MV-4-11 (cell line): ENCODE data around the gene ADAM8.
"Not testable (repeated sequence)": the region's sequence is repeated elsewhere in the genome, so short reads cannot be mapped to it uniquely, and the experiment has no call there.

Experiments
- DNase-seq: peaks from one replicate; lab custom pipeline; 2025; lab: John Stamatoyannopoulos, UW

Gene ADAM8

DNA sequence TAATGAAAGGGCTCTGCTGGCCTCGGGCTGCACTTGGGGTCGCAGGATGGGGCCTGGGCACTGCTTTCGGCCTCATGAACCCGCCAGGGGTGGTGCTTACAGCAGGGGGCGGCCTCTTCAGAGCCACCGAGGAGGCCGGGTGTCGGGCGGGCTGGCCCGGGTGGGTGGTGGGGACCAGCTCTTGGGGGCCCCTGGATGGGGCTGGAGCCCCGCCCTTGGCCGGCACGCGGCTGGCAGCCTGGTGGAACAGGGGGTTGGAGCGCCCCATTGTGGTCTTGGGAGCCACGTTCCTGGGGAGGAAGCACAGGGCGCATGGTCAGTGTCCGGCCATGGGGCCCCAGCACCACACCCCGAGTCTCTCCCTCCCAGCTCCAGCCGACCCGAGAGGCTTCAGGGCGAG lies 8.8 kb downstream of the ADAM8 start:
- DNase-seq = no peak

DNA sequence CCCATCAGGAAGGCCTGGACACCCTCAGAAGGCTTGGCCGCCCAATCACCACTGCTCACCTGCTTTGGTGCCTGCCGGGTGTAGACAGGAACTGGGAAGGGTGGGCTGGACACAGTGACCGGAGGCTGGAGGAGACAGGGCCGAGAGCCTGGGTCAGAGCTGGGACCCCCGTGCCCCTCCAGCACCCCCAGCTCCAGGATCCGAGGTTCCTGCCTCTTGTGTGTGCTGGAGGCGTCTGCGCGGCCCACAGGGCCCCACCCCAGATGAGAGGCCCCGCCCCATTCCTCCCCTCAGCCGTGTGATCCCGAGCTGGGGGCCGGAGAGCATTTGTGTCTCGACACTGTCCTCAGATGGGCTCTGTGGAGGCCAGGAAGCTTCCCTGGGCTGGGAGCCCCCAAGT lies 9.4 kb downstream of the ADAM8 start:
- DNase-seq = no peak

DNA sequence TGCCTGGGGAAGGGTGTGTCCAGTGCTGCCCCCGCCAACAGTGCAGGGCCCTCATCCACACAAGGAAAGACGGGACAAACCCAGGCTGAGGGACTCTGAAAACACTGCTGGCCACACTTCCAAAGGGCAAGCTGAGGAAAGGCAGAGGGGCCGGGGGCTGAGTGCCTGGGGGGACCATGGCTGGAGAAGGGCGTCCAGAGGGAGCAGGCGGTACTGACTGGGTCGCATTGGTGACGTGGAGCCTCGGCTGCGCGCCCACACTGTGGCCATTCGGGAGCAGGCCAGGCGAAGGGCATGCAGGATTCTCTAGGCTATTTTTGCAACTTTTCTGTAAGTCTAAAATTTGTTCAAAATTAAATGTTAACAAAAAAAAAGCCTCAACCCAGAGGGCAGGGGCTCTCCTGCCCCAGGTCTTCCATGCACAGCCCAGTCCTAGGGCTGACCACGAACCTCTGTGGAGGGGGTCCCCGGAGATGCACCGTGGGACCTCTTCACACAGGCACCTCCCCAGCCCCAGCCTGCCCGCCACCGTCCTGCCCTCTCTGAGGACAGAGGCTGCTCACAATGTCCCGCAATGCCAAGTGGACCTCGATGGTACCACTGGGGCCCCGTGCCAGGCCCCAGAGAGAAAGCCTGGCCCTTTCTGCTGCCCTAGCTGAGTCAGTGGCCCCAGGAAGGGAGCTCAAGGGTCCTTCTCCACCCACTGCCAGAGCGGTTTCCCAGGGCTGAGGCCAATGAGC lies 10.4 kb downstream of the ADAM8 start:
- DNase-seq = no peak

DNA sequence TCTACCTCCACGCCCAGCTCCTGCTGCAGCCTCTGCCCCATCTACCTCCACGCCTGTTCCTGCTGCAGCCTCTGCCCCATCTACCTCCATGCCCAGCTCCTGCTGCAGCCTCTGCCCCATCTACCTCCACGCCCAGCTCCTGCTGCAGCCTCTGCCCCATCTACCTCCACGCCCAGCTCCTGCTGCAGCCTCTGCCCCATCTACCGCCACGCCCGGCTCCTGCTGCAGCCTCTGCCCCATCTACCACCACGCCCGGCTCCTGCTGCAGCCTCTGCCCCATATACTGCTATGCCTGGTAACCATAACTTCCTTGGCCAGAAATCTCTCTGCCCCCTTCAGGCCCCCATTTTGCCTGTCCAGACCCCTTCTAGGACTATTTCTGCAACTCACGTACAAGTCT lies 11.6 kb downstream of the ADAM8 start:
- not testable (repeated sequence) for DNase-seq

DNA sequence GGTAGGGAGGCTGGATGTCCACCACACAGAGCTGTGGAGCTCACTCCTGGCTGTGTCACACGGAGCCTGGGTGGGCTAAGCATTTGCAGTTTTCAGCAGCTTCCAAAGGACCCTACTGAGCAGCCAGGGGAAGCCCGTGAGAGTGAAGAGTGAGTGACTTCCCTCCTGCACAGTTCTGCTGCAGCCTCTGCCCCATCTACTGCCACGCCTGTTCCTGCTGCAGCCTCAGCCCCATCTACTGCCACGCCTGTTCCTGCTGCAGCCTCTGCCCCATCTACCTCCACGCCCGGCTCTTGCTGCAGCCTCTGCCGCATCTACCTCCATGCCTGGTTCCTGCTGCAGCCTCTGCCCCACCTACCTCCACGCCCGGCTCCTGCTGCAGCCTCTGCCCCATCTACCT lies 12.2 kb downstream of the ADAM8 start:
- peak; percentile 42 for DNase-seq

DNA sequence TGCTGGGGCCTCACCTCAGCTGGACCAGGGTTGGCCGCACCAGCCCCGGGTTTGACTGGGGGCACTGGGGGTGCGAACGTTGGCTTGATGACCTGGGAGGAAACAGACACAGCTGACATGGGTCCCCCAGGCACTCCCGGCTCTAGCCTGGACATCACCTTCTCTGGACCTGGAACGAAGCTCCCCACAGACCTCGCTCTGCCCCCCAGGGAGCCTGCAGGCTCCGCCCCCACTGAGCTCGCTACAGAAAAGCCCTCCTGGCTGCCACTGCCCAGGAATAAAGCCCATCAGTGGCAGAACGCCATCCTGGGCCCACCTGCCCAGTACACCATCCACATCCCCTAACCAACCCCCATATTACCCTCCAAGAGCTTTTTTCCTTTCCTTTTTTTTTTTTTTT lies 13.0 kb downstream of the ADAM8 start:
- DNase-seq = no peak

DNA sequence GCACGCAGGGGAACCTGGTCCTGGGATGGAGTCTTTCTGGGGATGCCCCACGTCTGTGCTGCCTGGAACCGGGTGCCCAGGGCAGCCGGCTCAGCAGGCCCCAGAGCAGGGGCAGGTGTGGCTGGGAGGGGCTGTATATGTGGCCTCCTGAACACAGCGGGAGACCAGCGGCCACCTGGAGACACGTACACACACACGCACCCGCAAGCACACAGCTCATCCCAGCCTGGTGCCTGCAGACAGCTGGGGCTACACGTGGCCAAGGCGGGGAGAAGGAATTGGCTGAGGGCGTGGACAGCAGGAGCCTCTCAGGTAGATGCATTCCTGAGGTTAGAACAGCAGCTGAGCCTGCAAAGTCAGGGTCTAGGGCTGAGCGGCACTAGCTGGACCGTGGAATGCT lies 14.0 kb downstream of the ADAM8 start:
- DNase-seq = no peak

DNA sequence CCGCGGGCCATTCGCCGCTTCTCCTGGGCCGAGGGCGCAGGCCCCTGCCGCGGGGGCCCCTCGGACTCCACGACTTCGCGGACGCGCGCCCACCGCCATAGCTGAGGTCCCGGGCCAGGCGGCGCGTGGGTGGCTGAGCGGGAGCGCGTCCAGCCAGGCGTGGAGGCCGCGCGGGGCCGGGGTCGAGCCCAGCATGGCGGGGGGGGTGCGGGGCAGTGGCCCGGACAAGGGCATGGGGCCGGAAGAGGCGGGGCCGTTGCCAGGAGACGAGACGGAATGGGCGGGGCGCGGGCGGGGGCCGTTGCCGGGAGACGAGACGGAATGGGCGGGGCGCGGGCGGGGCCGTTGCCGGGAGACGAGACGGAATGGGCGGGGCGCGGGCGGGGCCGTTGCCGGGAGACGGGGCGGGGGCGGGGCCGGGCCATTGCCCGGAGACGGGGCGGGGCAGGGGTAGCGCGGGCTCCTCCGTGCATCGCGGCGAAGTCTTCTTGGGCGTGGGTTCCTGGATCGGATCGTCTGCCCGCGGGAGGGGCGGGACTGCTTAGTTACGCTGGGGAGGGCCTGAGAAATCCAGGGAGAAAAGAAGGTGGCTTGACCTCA lies 14.8 kb downstream of the ADAM8 start:
- peak; percentile 42 for DNase-seq

DNA sequence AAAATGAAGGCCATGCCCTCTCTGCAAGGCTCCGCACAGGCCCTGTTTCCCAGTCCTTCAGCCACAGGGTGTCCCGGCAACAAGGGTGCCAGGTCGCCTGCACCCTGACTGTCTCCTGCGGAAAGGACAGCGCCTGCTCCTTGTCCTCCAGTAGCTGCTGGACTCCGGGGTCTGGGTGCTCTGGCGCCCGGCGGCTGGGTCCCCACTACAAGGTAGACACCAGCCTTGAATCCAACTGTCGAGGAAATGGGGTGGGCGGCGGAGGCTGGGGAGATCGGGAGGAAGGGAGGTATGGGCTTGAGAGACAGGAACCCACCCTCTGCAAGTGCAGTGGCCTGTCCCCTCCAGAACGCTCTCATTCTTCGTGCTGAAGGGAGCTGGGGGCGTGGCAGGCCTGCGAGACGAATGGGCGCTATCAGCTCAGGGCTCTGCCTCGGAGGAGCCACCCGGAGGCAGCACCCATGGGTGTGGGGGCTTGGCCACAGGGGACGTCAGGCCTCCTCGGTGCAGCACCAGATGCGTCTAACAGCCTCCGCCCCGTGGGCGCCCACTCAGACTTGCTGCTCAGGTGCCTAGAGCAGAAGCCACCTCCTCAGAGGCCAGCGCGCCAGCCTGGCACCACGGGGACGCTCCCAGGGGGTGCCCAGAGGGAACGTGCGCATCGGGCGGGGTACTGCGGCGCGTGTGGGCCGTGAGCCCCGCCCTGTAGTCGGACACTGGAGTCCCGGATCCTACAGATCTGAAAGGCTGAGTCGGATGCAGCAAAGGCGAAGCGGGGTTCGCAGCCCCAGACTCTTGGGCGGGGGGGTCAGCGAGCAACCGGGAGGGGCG lies 15.6 kb downstream of the ADAM8 start:
- DNase-seq = peak; percentile 57

DNA sequence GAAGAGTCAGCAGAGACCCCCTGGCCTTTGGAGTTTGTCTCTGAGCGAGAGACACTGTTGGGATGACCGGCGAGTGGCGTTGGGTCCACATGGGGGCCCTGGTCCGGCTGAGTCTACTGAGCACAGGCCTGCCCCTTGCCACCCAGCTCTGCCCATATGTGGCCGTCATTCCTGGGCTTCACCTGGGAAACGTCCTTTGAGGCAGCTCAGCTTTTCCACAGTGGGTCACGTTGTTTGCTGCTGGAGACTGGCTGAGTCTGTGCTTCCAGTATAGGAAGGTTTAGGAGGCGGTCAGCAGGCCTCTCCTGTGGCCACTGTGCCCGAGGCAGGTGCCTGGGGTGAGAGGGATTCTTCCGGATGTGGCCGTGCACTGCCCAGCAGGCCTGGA lies 17.1 kb downstream of the ADAM8 start:
- no peak for DNase-seq

DNA sequence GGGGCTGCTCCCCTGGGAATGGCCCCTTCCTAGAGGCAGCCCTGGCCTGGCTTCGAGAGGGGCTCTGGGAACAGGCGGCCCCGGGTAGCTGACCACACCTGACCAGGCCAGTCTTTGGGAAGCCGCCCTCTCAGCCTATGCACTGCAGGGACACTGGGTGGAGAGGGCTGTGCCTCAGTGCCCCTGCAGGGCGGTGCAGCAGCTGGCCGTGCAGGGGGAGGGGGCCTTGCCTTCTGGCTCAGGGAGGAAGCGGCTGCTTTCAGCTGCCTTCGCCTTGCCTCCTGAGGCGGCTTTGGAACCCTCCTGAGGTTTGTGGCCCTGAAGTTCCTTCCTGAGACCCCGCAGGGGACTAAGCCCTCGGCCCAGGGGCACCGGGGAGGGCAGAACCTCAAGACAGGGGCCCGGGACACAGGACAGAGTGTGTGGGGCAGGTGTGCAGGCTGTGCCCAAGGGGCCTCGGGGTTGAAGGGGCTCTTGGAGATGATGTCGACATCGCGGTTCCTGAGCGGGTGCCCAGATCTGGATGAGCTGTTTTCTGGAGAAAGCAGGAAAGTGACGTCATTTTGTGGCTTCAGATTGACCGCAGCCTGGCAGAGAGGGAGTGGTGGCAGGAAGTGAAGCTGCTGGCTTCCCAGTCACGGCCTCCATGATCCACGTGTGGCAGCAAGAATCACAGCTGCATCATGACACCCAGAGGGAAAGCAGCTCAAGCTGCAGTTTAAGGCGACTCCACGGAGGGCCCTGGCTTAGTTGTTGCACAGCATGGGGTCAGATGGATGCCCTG lies 17.7 kb downstream of the ADAM8 start:
- DNase-seq = peak; percentile 99

DNA sequence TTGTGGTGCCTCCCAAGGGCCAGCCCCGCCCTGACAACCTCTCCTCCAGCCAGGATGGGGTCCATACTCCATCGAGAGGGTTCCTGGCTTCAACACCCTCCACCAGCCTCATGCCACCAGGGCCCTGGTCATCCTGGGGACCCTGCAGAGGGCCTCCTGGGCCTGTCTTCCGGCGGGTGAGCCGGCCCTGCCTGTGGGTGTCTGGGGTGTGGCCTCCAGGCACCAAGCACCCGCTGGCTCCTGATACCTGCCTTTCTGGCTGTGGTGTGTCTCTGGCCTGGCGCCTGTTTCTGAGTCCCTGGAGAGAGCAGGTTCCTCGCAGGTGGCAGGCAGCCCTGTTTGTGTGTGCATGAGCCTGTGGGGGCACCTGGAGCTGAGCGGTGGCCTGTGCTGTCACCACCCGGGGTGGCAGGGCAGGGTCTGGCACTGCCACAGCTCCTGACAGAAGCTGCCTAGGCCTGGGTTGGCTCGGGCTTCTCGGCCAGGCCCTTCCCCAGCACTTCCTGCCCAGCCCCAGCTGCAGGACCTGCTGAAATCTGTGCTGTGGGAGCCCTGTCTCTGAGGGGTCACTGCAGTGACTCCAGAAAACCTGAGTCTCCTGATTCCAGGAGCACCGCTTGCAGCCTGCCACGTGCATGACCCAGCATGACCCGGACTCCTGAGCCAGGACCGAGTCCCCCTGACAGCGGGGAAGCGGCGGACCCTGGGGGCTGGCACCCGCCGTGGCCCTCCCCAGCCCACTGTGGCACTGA lies 18.4 kb downstream of the ADAM8 start:
- no peak for DNase-seq

DNA sequence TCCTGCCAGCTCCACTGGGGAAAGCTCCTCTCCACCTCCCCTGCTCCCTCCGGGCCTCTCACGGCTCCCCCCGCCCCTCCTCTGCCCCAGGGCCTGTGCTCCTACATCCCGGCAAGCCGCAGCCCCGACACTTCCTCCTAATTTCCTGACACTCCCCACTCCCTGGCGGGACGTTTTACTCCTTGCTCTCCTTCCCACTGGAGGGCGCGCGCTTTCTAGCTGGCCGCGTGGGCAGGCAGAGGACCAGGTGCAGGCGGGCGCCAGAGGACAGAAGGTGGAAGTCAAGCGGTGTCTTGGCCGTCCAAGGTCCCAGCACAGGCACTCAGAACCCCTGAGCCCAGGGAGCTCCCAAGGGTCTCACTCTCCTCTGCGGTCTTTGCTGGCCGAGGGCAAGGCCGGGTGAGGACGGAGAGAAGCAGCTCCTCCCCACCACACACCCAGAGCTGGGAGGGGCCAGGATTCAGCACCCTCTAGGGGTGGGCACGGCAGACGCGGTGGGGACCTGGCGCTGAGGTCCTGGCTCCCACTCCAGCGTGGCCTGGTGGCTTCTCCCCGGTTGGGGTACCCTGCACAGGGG lies 19.1 kb downstream of the ADAM8 start:
- peak; percentile 77 for DNase-seq

DNA sequence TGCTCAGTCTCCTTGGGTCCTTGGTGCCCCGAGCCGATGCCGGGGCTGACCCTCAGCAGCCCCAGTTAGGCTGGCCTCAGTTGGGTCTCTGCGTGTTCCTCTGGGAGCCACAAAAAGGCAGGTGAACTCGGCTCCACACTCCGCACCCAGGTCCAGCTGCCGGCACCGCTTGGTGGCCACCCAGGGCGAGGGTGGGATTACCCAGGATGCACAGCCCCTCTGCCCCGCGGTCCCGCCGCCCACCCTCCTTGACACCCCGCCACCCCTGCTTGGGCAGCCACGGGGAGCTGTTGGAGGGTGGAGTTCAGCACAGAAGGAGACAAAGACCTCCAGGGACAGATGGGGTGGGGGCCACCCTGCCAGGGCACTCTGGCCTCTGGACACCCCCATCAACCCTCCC lies 21.3 kb downstream of the ADAM8 start:
- no peak for DNase-seq

DNA sequence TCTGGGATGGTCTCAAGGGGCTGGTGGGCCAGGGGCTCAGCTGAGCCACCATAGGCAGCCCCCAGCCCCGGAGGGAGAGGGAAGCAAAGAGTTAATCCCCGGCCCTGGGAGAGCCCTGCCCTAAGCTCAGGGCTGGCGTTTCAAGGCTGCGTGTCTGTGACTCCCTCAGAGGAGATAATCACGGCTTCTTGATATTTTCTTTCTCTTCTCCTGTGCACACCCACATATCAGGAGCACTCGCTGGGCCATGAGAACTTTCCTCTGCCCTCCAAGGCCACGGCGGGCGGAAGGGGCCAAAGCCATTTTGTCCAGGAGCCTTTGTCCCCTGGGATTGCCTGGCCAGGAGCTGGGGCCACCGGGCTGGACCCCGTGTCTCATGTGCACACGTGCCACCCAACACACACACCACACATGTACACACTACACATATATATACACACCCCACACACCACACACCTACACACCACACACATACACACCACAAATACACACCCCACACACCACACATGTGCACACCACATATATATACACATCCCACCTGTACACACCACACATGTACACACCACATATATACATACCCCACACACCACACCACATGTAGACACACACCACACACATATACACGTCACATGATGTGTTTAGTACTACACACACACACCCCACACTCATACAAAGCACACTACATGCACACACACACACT lies 22.1 kb downstream of the ADAM8 start:
- no peak for DNase-seq

DNA sequence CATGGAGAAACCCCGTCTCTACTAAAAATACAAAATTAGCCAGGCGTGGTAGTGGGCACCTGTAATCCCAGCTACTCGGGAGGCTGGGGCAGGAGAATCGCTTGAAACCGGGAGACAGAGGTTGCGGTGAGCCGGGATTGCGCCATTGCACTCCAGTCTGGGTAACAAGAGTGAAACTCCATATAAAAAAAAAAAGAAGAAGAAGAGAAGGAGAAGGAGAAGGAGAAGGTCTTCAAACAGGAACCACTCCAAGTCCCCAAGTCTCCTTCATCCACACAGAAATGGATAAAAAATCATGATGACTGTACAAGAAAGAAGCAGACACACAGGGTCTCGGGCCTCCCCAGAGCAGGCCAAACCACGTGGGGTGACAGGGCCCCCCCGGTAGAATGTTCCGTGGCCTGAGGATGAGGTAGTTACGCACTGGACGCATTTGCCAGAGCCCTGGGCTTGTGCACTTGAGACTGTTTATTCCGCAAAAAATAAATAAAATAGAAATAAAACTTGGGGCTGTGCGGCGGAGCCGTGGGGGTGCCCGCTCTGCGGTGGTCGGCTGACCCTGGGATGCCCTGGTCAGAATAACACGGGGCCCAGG lies 23.2 kb downstream of the ADAM8 start:
- peak; percentile 90 for DNase-seq

DNA sequence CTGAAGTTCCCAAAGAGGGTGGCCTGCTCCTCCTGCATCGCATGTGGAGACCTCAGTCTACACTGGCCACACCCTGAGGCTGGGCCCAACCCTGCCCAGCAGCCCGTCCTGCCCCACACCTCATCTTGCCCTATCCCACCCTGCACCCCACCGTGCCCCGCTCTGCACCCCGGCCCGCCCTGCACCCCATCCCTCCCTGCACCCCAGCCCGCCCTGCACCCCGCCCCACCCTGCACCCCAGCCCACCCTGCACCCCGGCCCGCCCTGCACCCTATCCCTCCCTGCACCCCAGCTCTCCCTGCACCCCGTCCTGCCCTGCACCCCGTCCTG lies 24.5 kb downstream of the ADAM8 start:
- no peak for DNase-seq

DNA sequence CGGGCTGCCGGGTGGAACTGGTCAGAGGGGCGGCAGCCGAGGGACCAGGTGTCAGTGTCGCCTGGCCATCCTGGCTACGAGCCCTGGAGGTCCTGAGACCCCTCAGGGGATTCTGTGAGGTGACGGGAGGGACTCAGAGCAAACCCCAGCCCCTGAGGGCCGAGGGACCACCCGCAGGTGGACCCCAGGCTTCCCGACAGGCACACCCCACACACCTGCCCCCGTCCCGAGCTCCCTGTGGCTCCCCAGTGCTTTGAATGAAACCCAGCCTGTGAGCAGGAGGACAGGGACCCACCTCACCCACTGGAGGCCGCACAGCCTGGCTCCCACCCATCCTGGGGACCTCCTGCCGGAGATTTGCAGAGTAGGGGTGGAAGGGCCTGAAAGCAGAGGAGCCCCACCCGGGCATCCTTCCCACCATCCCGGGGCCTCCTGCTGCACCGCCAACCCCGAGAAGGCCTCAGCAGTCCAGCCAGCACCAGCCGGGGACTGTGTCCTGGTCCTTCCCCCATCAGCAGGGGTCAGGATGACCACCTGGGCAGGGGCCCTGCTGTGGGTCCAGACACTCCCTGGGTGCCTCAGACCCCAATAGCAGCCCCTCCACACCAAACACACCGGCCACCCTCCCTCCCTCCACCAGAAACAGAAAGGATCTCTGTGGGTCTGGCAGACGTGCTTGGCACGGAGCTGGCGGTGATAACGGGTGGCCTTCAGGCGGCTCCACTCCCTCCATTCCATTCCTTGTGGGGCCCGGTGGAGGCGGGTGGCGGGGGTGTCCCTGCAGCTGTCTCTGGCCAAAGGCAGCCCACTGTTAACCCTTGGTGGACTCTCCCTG lies 25.1 kb downstream of the ADAM8 start:
- DNase-seq = peak; percentile 38

DNA sequence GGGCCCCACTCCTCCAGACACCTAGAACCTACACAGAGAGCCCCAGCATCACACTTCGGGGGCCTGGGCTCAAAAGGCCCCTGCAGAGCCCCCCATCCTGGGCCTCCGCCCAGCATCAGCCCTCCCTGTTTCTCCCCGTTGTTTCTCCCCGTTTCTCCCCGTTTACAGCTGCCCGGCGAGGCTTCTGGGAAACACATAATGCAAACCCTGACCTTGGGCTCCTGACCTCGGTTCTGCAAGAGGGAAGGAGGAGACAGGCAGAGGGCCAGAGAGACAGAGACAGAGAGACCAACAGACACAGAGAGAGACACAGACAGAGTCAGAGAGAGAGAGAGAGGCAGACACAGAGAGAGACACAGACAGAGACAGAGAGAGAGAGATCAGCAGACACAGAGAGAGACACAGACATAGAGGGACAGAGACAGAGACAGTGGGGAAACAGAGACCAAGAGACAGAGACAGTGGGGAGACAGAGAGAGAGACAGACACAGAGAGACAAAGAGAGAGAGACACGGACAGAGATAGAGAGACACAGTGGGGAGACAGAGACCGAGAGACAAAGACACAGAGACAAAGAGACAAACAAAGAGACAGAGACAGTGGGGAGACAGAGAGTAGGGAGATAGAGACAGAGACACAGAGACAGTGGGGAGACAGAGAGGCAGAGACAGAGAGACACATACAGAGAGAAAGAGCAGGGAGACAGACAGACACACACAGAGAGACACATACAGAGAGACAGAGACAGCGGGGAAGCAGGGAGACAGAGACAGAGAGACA lies 26.5 kb downstream of the ADAM8 start:
- DNase-seq = no peak
